Keratinocyte (primary cell): ENCODE data around the gene ZBTB20. TPM values are rescaled to one million over a fixed set of nuclear protein-coding genes. Genes with fewer than 3 reads are reported as not detected.

Experiments used
- DNase-seq: peaks from one replicate; pipeline ENCODE4 v3.0.0-alpha.2; 2011; ENCODE audit warnings: low read depth, missing footprints, low spot score
- FAIRE-seq: peaks from 2 replicates; lab custom pipeline; 2011; peaks lifted over from hg19 to GRCh38; lab: Jason Lieb, UNC
- H2AFZ ChIP-seq: 2 replicates; pipeline ENCODE4 v1.6.0; 2012; ENCODE audit warnings: low read length, control low read depth, inconsistent platforms; ENCODE audit not compliant: control insufficient read depth
- H3K27ac ChIP-seq: 2 replicates; pipeline ENCODE4 v1.5.1; 2011; ENCODE audit warnings: low read length; ENCODE audit not compliant: control insufficient read depth, insufficient read depth
- H3K27me3 ChIP-seq: 3 replicates; pipeline ENCODE4 v1.6.0; 2011; ENCODE audit warnings: low read length; ENCODE audit not compliant: control insufficient read depth, insufficient read depth; ENCODE audit errors: extremely low read depth
- H3K36me3 ChIP-seq, 2 experiments: 2 replicates in 1 of 2; 3 replicates in 1 of 2; pipeline ENCODE4 v1.5.1; 2011; ENCODE audit warnings: low read length in 2 of 2, mild to moderate bottlenecking in 1 of 2; ENCODE audit not compliant: control insufficient read depth in 2 of 2, insufficient read depth in 2 of 2; ENCODE audit errors: extremely low read depth in 1 of 2
- H3K4me1 ChIP-seq: 3 replicates; pipeline ENCODE4 v1.5.1; 2011; ENCODE audit warnings: low read length; ENCODE audit not compliant: control insufficient read depth, insufficient read depth; ENCODE audit errors: extremely low read depth
- H3K4me2 ChIP-seq: 3 replicates; pipeline ENCODE4 v1.6.0; 2011; ENCODE audit warnings: low read depth, low read length; ENCODE audit not compliant: control insufficient read depth, insufficient read depth; ENCODE audit errors: extremely low read depth
- H3K4me3 ChIP-seq, 3 experiments: fragments of 200-600 bp in 1 of 3; sonication (generic) in 1 of 3; 2 replicates in 2 of 3; 3 replicates in 1 of 3; pipeline ENCODE4 v1.5.1; 2011 to 2016; ENCODE audit warnings: low read length in 3 of 3, mild to moderate bottlenecking in 3 of 3, control low read depth in 2 of 3, inconsistent platforms in 1 of 3, low read depth in 1 of 3, mixed read lengths in 1 of 3, mixed run types in 1 of 3, moderate library complexity in 1 of 3; ENCODE audit not compliant: control insufficient read depth in 2 of 3, insufficient read depth in 2 of 3; ENCODE audit errors: extremely low read depth in 1 of 3
- H3K79me2 ChIP-seq: 2 replicates; pipeline ENCODE4 v1.6.0; 2012; ENCODE audit warnings: low read length; ENCODE audit not compliant: control insufficient read depth, insufficient read depth
- H3K9ac ChIP-seq: 3 replicates; pipeline ENCODE4 v1.6.0; 2011; ENCODE audit warnings: low read length; ENCODE audit not compliant: control insufficient read depth, insufficient read depth; ENCODE audit errors: extremely low read depth
- H3K9me1 ChIP-seq: 3 replicates; pipeline ENCODE4 v1.6.0; 2011; ENCODE audit warnings: low read length; ENCODE audit not compliant: control insufficient read depth, insufficient read depth; ENCODE audit errors: extremely low read depth
- H3K9me3 ChIP-seq: 2 replicates; pipeline ENCODE4 v1.5.1; 2012; ENCODE audit warnings: low read depth, low read length; ENCODE audit not compliant: control insufficient read depth
- H4K20me1 ChIP-seq: 3 replicates; pipeline ENCODE4 v1.6.0; 2011; ENCODE audit warnings: low read length; ENCODE audit not compliant: control insufficient read depth, insufficient read depth; ENCODE audit errors: extremely low read depth
- CTCF ChIP-seq, 3 experiments: IDR thresholded peaks in 1 of 3; conservative IDR thresholded peaks in 1 of 3; optimal IDR thresholded peaks in 1 of 3; 2 replicates in 2 of 3; 3 replicates in 1 of 3; pipeline versions ENCODE3 to v1.5.1; 2011; ENCODE audit warnings: low read length in 3 of 3, mild to moderate bottlenecking in 3 of 3, moderate library complexity in 2 of 3, control low read depth in 1 of 3, inconsistent platforms in 1 of 3; ENCODE audit not compliant: insufficient read depth in 2 of 3; ENCODE audit errors: extremely low read depth in 1 of 3
- EZH2 ChIP-seq: IDR thresholded peaks from one replicate; pipeline ENCODE4 v1.6.1; 2012; ENCODE audit warnings: inconsistent platforms, mild to moderate bottlenecking, low read length, moderate library complexity
- dilution Hi-C: fragments of 300-500 bp; cut with MboI; formaldehyde crosslinking; loops from one replicate; pipeline ENCODE4 v1.7.0; 2020; ENCODE audit warnings: low sequenced_read_pairs; ENCODE audit not compliant: extremely low pct_ligation_motif_present
- polyA plus RNA-seq, 5 experiments: library from polyadenylated mRNA; depleted of rRNA in 3 of 5; stranded (reverse) in 3 of 5; stranded (forward) in 1 of 5; unstranded in 1 of 5; fragments of >200 nt; gene quantifications; 1 replicate in 1 of 5; 2 replicates in 3 of 5; 3 replicates in 1 of 5; pipeline versions ENCODE4 v1.2.1 to v1.2.3, GENCODE V29; 2011 to 2012; ENCODE audit warnings: missing spikeins in 2 of 5, low read depth in 1 of 5, low replicate concordance in 1 of 5

ZBTB20 gene
- polyA plus RNA-seq, 1 donor (not counting 4 experiments of a cell fraction or from before 2014, with no cell fraction given): 0.52 TPM

GRCh38 chr3:114427285-114428043 is 719.6 kb downstream of the ZBTB20 start:
- no peak for FAIRE-seq
- no peaks in the 10 kb centered on the region for H3K4me1 ChIP-seq
- TF ChIP-seq EZH2 (no peak), CTCF (optimal IDR thresholded peaks at IDR 0.05 in 1 of 3, IDR thresholded peaks at IDR 0.05 in 1 of 3, conservative IDR thresholded peaks at IDR 0.05 in 1 of 3; ENCODE audit: extremely low read depth in 1 of 3, insufficient read depth in 2 of 3, low read length in 3 of 3) (no peak)
- H3K27ac ChIP-seq: no peak overlapping the region
- dilution Hi-C loops: no loop called here
- H4K20me1 ChIP-seq: no peaks in the 10 kb centered on the region
- H3K9me1 ChIP-seq: no peaks in the 10 kb centered on the region
- no peaks in the 10 kb centered on the region for H3K79me2 ChIP-seq
- DNase-seq: no peak
- H3K4me2 ChIP-seq: no peak overlapping the region
- H3K9ac ChIP-seq: no peak overlapping the region
- no peaks in the 10 kb centered on the region for H3K36me3 ChIP-seq
- no peak overlapping the region for H3K4me3 ChIP-seq
- no peaks in the 10 kb centered on the region for H3K27me3 ChIP-seq
- H2AFZ ChIP-seq: no peak overlapping the region
- H3K9me3 ChIP-seq: no peaks in the 10 kb centered on the region

GRCh38 chr3:114424337-114424736 is 722.8 kb downstream of the ZBTB20 start:
- TF ChIP-seq CTCF (optimal IDR thresholded peaks at IDR 0.05 in 1 of 3, IDR thresholded peaks at IDR 0.05 in 1 of 3, conservative IDR thresholded peaks at IDR 0.05 in 1 of 3; ENCODE audit: extremely low read depth in 1 of 3, insufficient read depth in 2 of 3, low read length in 3 of 3) (no peak), EZH2 (no peak)
- Histone ChIP-seq H3K27me3 (no peaks in the 10 kb centered on the region), H3K9ac (no peak overlapping the region), H3K79me2 (no peaks in the 10 kb centered on the region), H4K20me1 (no peaks in the 10 kb centered on the region), H3K9me1 (no peaks in the 10 kb centered on the region), H2AFZ (no peak overlapping the region), H3K9me3 (no peaks in the 10 kb centered on the region), H3K4me3 (no peak overlapping the region), H3K4me2 (no peak overlapping the region), H3K27ac (no peak overlapping the region), H3K4me1 (no peaks in the 10 kb centered on the region), H3K36me3 (no peaks in the 10 kb centered on the region)
- DNase-seq (no peak), FAIRE-seq (no peak)
- dilution Hi-C loops: no loop called here
